SK-N-SH treated with all-trans-retinoic acid at 6 μM for 48 hours (cell line): ENCODE data around the gene NTM.

Experiments used
- ATAC-seq: fragments of 200-7000 bp; cut with Tn5 transposase; 3 replicates; pipeline ENCODE4 v1.9.1; 2020; ENCODE audit warnings: mild to moderate bottlenecking, moderate library complexity
- BACH2 ChIP-seq: fragments of 250-450 bp; sonication (Bioruptor Pico); IDR thresholded peaks from 2 replicates; pipeline ENCODE4 v1.9.0; 2021; ENCODE audit warnings: mild to moderate bottlenecking, borderline replicate concordance
- CSRNP3 ChIP-seq: fragments of 250-450 bp; sonication (Bioruptor Pico); IDR thresholded peaks from 2 replicates; pipeline ENCODE4 v1.5.1; 2021; ENCODE audit warnings: mild to moderate bottlenecking, moderate library complexity
- ESRRG ChIP-seq: fragments of 250-450 bp; sonication (Bioruptor Pico); IDR thresholded peaks from 2 replicates; pipeline ENCODE4 v1.6.1; 2021; ENCODE audit warnings: mild to moderate bottlenecking
- GLIS3 ChIP-seq: fragments of 250-450 bp; sonication (Bioruptor Pico); IDR thresholded peaks from 2 replicates; pipeline ENCODE4 v1.5.0; 2020; ENCODE audit warnings: mild to moderate bottlenecking, moderate library complexity
- ISL1 ChIP-seq: fragments of 250-450 bp; sonication (Bioruptor Pico); IDR thresholded peaks from 2 replicates; pipeline ENCODE4 v2.1.2; 2022; ENCODE audit warnings: mild to moderate bottlenecking, moderate library complexity
- OSR1 ChIP-seq: fragments of 250-450 bp; sonication (Bioruptor Pico); IDR thresholded peaks from 2 replicates; pipeline ENCODE4 v1.8.0; 2022; ENCODE audit warnings: moderate library complexity, mild to moderate bottlenecking, inconsistent platforms
- PATZ1 ChIP-seq: fragments of 250-450 bp; sonication (Bioruptor Pico); IDR thresholded peaks from 2 replicates; pipeline ENCODE4 v1.8.0; 2020; ENCODE audit warnings: mild to moderate bottlenecking, moderate library complexity, borderline replicate concordance
- POU6F1 ChIP-seq: fragments of 250-450 bp; sonication (Bioruptor Pico); IDR thresholded peaks from 2 replicates; pipeline ENCODE4 v1.8.0; 2021; ENCODE audit warnings: low read depth, mild to moderate bottlenecking, moderate library complexity, borderline replicate concordance
- PPARA ChIP-seq: fragments of 250-450 bp; sonication (Bioruptor Pico); IDR thresholded peaks from 2 replicates; pipeline ENCODE4 v1.5.0; 2020; ENCODE audit warnings: mild to moderate bottlenecking, borderline replicate concordance
- RARB ChIP-seq: fragments of 250-450 bp; sonication (Bioruptor Pico); IDR thresholded peaks from 2 replicates; pipeline ENCODE4 v1.8.0; 2021; ENCODE audit warnings: mild to moderate bottlenecking, moderate library complexity
- SNAI2 ChIP-seq: fragments of 250-450 bp; sonication (Bioruptor Pico); IDR thresholded peaks from 2 replicates; pipeline ENCODE4 v1.5.0; 2020; ENCODE audit warnings: mild to moderate bottlenecking, moderate library complexity
- TOX ChIP-seq: fragments of 250-450 bp; sonication (Bioruptor Pico); IDR thresholded peaks from 2 replicates; pipeline ENCODE4 v1.8.0; 2021; ENCODE audit warnings: mild to moderate bottlenecking, moderate library complexity, borderline replicate concordance
- ZFP3 ChIP-seq: fragments of 250-450 bp; sonication (Bioruptor Pico); IDR thresholded peaks from 2 replicates; pipeline ENCODE4 v1.5.0; 2020; ENCODE audit warnings: mild to moderate bottlenecking, moderate library complexity
- ZNF565 ChIP-seq: fragments of 450-650 bp; formaldehyde crosslinking; conservative IDR thresholded peaks from 2 replicates; pipeline ENCODE4 v1.5.0; 2020; ENCODE audit warnings: low read depth, mild to moderate bottlenecking, moderate library complexity
- ZNF70 ChIP-seq: fragments of 450-650 bp; formaldehyde crosslinking; IDR thresholded peaks from 2 replicates; pipeline ENCODE4 v1.5.0; 2020; ENCODE audit warnings: mild to moderate bottlenecking, moderate library complexity
- ZNF8 ChIP-seq: fragments of 450-650 bp; formaldehyde crosslinking; IDR thresholded peaks from 2 replicates; pipeline ENCODE4 v1.5.0; 2020; ENCODE audit warnings: mild to moderate bottlenecking, moderate library complexity
- TF ChIP-seq, protein P1 (sequence below): fragments of 250-450 bp; sonication (Bioruptor Pico); IDR thresholded peaks from 2 replicates; pipeline ENCODE4 v1.5.1; 2020; ENCODE audit warnings: low read depth, mild to moderate bottlenecking, moderate library complexity
- TF ChIP-seq, protein P2 (sequence below): fragments of 250-450 bp; sonication (Bioruptor Pico); IDR thresholded peaks from 2 replicates; pipeline ENCODE4 v1.5.0; 2020; ENCODE audit warnings: mild to moderate bottlenecking, moderate library complexity

Gene NTM

DNA sequence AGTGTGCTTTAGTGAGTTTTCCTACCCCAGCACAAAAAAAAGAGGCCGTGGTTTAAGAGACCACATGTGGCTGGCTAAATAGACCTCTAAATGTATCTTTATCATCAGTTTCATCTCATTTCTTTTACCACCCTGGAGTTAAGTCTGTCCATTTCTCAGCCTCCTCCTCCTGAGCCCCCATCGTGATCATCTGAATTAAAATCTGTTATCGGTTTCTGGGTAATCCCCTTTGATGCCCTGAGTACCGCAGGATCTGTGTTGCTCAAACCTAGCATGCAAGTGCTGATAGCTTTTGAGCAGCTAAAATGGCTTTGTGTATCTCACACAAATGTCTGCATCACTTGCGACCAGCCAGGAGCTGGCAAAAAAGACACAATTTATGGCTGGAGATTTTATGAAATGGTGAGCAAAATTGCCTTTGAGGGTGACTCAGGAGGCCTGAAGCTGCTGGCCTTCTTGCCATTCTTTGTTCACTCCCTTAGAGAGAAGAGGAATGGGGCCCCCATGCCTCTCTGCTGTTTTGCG, 236.5 kb downstream of the NTM start:
- no peak for ATAC-seq

GRCh38 chr11:131609337-131609736, 238.9 kb downstream of the NTM start:
- no peak for ATAC-seq
- TF ChIP-seq ZNF8 (no peak), GLIS3 (CRISPR knock-in tag) (no peak), BACH2 (CRISPR knock-in tag) (no peak), ISL1 (CRISPR knock-in tag) (no peak), POU6F1 (CRISPR knock-in tag) (no peak), ESRRG (CRISPR knock-in tag) (no peak), PATZ1 (CRISPR knock-in tag) (no peak), ZNF70 (CRISPR knock-in tag) (no peak), RARB (CRISPR knock-in tag) (no peak), ZNF565 (no peak), TOX (no peak)
- TF ChIP-seq, protein P1, sequence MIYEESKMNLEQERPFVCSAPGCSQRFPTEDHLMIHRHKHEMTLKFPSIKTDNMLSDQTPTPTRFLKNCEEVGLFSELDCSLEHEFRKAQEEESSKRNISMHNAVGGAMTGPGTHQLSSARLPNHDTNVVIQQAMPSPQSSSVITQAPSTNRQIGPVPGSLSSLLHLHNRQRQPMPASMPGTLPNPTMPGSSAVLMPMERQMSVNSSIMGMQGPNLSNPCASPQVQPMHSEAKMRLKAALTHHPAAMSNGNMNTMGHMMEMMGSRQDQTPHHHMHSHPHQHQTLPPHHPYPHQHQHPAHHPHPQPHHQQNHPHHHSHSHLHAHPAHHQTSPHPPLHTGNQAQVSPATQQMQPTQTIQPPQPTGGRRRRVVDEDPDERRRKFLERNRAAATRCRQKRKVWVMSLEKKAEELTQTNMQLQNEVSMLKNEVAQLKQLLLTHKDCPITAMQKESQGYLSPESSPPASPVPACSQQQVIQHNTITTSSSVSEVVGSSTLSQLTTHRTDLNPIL (CRISPR knock-in tag), result no peak

More for the DNA sequence above, 236.5 kb downstream of the NTM start:
- TF ChIP-seq OSR1 (no peak), PPARA (CRISPR knock-in tag) (no peak), ZFP3 (CRISPR knock-in tag) (no peak), ZNF565 (no peak), CSRNP3 (CRISPR knock-in tag) (no peak), POU6F1 (CRISPR knock-in tag) (no peak), PATZ1 (CRISPR knock-in tag) (no peak), ZNF70 (CRISPR knock-in tag) (no peak), SNAI2 (CRISPR knock-in tag) (no peak), GLIS3 (CRISPR knock-in tag) (no peak), ZNF8 (no peak)
- TF ChIP-seq, protein P2, sequence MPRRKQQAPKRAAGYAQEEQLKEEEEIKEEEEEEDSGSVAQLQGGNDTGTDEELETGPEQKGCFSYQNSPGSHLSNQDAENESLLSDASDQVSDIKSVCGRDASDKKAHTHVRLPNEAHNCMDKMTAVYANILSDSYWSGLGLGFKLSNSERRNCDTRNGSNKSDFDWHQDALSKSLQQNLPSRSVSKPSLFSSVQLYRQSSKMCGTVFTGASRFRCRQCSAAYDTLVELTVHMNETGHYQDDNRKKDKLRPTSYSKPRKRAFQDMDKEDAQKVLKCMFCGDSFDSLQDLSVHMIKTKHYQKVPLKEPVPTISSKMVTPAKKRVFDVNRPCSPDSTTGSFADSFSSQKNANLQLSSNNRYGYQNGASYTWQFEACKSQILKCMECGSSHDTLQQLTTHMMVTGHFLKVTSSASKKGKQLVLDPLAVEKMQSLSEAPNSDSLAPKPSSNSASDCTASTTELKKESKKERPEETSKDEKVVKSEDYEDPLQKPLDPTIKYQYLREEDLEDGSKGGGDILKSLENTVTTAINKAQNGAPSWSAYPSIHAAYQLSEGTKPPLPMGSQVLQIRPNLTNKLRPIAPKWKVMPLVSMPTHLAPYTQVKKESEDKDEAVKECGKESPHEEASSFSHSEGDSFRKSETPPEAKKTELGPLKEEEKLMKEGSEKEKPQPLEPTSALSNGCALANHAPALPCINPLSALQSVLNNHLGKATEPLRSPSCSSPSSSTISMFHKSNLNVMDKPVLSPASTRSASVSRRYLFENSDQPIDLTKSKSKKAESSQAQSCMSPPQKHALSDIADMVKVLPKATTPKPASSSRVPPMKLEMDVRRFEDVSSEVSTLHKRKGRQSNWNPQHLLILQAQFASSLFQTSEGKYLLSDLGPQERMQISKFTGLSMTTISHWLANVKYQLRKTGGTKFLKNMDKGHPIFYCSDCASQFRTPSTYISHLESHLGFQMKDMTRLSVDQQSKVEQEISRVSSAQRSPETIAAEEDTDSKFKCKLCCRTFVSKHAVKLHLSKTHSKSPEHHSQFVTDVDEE (CRISPR knock-in tag), result no peak
